HEK293 (cell line): Measurements from ENCODE around the gene CDH12.

Experiments used
- CTCF ChIA-PET: fragments of 350-600 bp; formaldehyde crosslinking; extraction: SDS; loops from one replicate; lab custom pipeline; 2021; ENCODE audit warnings: antibody characterized with exemption; lab: Yijun Ruan, JAX
- POLR2A ChIA-PET: fragments of 300-600 bp; formaldehyde crosslinking; extraction: SDS; loops from one replicate; lab custom pipeline; 2020; ENCODE audit warnings: antibody characterized with exemption, inconsistent platforms; lab: Yijun Ruan, JAX
- H3K27ac ChIP-seq: fragments of 200-500 bp; sonication (Bioruptor generic); 2 replicates; pipeline ENCODE4 v1.5.1; 2014; ENCODE audit warnings: low read depth, low read length, control low read depth, inconsistent platforms; ENCODE audit errors: extremely low read depth
- H3K36me3 ChIP-seq, 2 experiments: fragments of 200-500 bp in 1 of 2; sonication (Bioruptor generic) in 1 of 2; 1 replicate in 1 of 2; 2 replicates in 1 of 2; pipeline ENCODE4 v1.5.1; 2014 to 2017; ENCODE audit warnings: inconsistent platforms in 2 of 2, low read length in 2 of 2; ENCODE audit not compliant: control insufficient read depth in 2 of 2, insufficient read depth in 1 of 2
- H3K4me1 ChIP-seq: fragments of 200-500 bp; sonication (Bioruptor generic); 2 replicates; pipeline ENCODE4 v1.5.1; 2014; ENCODE audit warnings: mild to moderate bottlenecking, low read length, inconsistent platforms; ENCODE audit not compliant: control insufficient read depth, insufficient read depth
- H3K4me3 ChIP-seq: 2 replicates; pipeline ENCODE4 v1.5.1; 2011; ENCODE audit warnings: low read depth, mild to moderate bottlenecking, control low read depth, low read length, moderate library complexity
- H3K9me3 ChIP-seq: fragments of 200-500 bp; sonication (Bioruptor generic); 2 replicates; pipeline ENCODE4 v1.5.1; 2014; ENCODE audit warnings: low read depth, low read length, inconsistent platforms; ENCODE audit not compliant: control insufficient read depth, insufficient read depth
- EGR2 ChIP-seq: fragments of 450-650 bp; formaldehyde crosslinking; IDR thresholded peaks from 2 replicates; pipeline ENCODE4 v1.5.1; 2016; ENCODE audit warnings: low read depth, missing biosample characterization, missing genetic modification characterization
- KLF16 ChIP-seq: fragments of 450-650 bp; formaldehyde crosslinking; IDR thresholded peaks from 2 replicates; pipeline ENCODE4 v1.5.1; 2017; ENCODE audit warnings: missing biosample characterization, missing genetic modification characterization
- MEIS1 ChIP-seq: sonication (generic); formaldehyde crosslinking; IDR thresholded peaks from 2 replicates; pipeline ENCODE4 v1.8.1; 2022; ENCODE audit warnings: missing genetic modification reagents, mild to moderate bottlenecking, borderline replicate concordance
- ZBTB49 ChIP-seq: fragments of 450-650 bp; formaldehyde crosslinking; IDR thresholded peaks from 2 replicates; pipeline ENCODE4 v1.5.1; 2016; ENCODE audit warnings: missing biosample characterization, missing genetic modification characterization, low read depth
- ZBTB7A ChIP-seq: fragments of 450-650 bp; formaldehyde crosslinking; IDR thresholded peaks from 2 replicates; pipeline ENCODE4 v1.5.1; 2016; ENCODE audit warnings: low read depth, missing biosample characterization, missing genetic modification characterization
- ZEB2 ChIP-seq: fragments of 450-650 bp; formaldehyde crosslinking; IDR thresholded peaks from 2 replicates; pipeline ENCODE4 v1.5.1; 2016; ENCODE audit warnings: missing biosample characterization, missing genetic modification characterization
- ZNF10 ChIP-seq: fragments of 450-650 bp; formaldehyde crosslinking; IDR thresholded peaks from 2 replicates; pipeline ENCODE4 v1.5.1; 2017; ENCODE audit warnings: missing biosample characterization, missing genetic modification characterization
- ZNF202 ChIP-seq: fragments of 450-650 bp; formaldehyde crosslinking; IDR thresholded peaks from 2 replicates; pipeline ENCODE4 v1.5.1; 2016; ENCODE audit warnings: missing biosample characterization, missing genetic modification characterization, borderline replicate concordance
- ZNF37A ChIP-seq: fragments of 450-650 bp; IDR thresholded peaks from 2 replicates; pipeline ENCODE4 v1.5.1; 2018; ENCODE audit warnings: missing biosample characterization, missing genetic modification characterization
- ZNF433 ChIP-seq: fragments of 450-650 bp; formaldehyde crosslinking; IDR thresholded peaks from 2 replicates; pipeline ENCODE4 v1.5.1; 2016; ENCODE audit warnings: missing biosample characterization, missing genetic modification characterization, low read depth
- ZNF48 ChIP-seq: fragments of 450-650 bp; formaldehyde crosslinking; IDR thresholded peaks from 2 replicates; pipeline ENCODE4 v1.5.1; 2016; ENCODE audit warnings: missing biosample characterization, missing genetic modification characterization
- ZNF560 ChIP-seq: fragments of 450-650 bp; formaldehyde crosslinking; IDR thresholded peaks from 2 replicates; pipeline ENCODE4 v1.5.1; 2017; ENCODE audit warnings: missing biosample characterization, missing genetic modification characterization, borderline replicate concordance
- ZNF571 ChIP-seq: fragments of 450-650 bp; formaldehyde crosslinking; IDR thresholded peaks from 2 replicates; pipeline ENCODE4 v1.5.0; 2017; ENCODE audit warnings: missing biosample characterization, missing genetic modification characterization
- ZNF585B ChIP-seq: fragments of 450-650 bp; formaldehyde crosslinking; IDR thresholded peaks from 2 replicates; pipeline ENCODE4 v1.5.1; 2016; ENCODE audit warnings: missing biosample characterization, missing genetic modification characterization
- ZNF626 ChIP-seq: fragments of 450-650 bp; sonication (Bioruptor Pico); formaldehyde crosslinking; IDR thresholded peaks from 2 replicates; pipeline ENCODE4 v1.5.1; 2018; ENCODE audit warnings: missing biosample characterization, missing genetic modification characterization, inconsistent platforms
- ZNF658 ChIP-seq: fragments of 450-650 bp; formaldehyde crosslinking; IDR thresholded peaks from 2 replicates; pipeline ENCODE4; 2016; ENCODE audit warnings: missing biosample characterization, missing genetic modification characterization
- ZNF660 ChIP-seq: fragments of 450-650 bp; IDR thresholded peaks from 2 replicates; pipeline ENCODE4 v1.5.1; 2018; ENCODE audit warnings: missing biosample characterization, mild to moderate bottlenecking, missing genetic modification characterization
- ZNF792 ChIP-seq: fragments of 450-650 bp; formaldehyde crosslinking; IDR thresholded peaks from 2 replicates; pipeline ENCODE4 v1.5.1; 2016; ENCODE audit warnings: missing biosample characterization, missing genetic modification characterization
- ZNF830 ChIP-seq: fragments of 450-650 bp; IDR thresholded peaks from 2 replicates; pipeline ENCODE4 v1.5.0; 2018; ENCODE audit warnings: missing biosample characterization, missing genetic modification characterization, low read depth, mild to moderate bottlenecking, moderate library complexity
- ZSCAN5A ChIP-seq: fragments of 450-650 bp; formaldehyde crosslinking; IDR thresholded peaks from 2 replicates; pipeline ENCODE4 v1.5.1; 2016; ENCODE audit warnings: missing biosample characterization, missing genetic modification characterization
- ZXDB ChIP-seq: fragments of 450-650 bp; formaldehyde crosslinking; IDR thresholded peaks from 2 replicates; pipeline ENCODE4 v1.5.1; 2016; ENCODE audit warnings: missing biosample characterization, missing genetic modification characterization
- TF ChIP-seq, protein P1 (sequence below): fragments of 450-650 bp; formaldehyde crosslinking; IDR thresholded peaks from 2 replicates; pipeline ENCODE4 v1.5.1; 2016; ENCODE audit warnings: missing biosample characterization, missing genetic modification characterization
- TF ChIP-seq, protein P2 (sequence below): fragments of 450-650 bp; formaldehyde crosslinking; IDR thresholded peaks from 2 replicates; pipeline ENCODE4 v1.5.1; 2017; ENCODE audit warnings: missing biosample characterization, missing genetic modification characterization
- TF ChIP-seq, protein P3 (sequence below): fragments of 450-650 bp; formaldehyde crosslinking; IDR thresholded peaks from 2 replicates; pipeline ENCODE4 v1.5.1; 2017; ENCODE audit warnings: missing biosample characterization, mild to moderate bottlenecking, missing genetic modification characterization, moderate library complexity

CDH12 gene

DNA sequence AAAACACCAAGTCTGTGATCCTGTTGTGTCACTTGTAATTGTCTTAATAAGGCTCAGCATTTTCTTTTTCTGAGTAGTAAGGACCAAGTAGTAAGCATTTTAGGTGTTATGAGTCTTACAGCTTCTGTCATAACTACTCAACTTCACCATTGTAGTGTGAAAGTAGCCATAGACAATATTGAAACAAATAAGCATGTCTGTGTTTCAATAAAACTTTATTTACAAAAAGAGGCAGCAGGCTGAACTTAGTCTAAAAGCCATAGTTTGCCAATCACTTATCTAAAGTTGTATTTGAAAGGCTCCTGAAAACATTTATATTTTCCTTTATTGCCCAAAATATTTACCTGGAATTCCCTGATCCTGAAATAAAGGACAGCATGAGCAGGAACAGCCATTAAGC is 796.1 kb downstream of the CDH12 start (continued):
- TF ChIP-seq MEIS1 (no peak), KLF16 (tag by site-specific recombination) (no peak), ZNF202 (tag by site-specific recombination) (no peak), ZBTB7A (tag by site-specific recombination) (no peak), ZNF571 (tag by site-specific recombination) (no peak), ZNF37A (tag by site-specific recombination) (no peak), ZNF48 (tag by site-specific recombination) (no peak)
- TF ChIP-seq, protein P1, sequence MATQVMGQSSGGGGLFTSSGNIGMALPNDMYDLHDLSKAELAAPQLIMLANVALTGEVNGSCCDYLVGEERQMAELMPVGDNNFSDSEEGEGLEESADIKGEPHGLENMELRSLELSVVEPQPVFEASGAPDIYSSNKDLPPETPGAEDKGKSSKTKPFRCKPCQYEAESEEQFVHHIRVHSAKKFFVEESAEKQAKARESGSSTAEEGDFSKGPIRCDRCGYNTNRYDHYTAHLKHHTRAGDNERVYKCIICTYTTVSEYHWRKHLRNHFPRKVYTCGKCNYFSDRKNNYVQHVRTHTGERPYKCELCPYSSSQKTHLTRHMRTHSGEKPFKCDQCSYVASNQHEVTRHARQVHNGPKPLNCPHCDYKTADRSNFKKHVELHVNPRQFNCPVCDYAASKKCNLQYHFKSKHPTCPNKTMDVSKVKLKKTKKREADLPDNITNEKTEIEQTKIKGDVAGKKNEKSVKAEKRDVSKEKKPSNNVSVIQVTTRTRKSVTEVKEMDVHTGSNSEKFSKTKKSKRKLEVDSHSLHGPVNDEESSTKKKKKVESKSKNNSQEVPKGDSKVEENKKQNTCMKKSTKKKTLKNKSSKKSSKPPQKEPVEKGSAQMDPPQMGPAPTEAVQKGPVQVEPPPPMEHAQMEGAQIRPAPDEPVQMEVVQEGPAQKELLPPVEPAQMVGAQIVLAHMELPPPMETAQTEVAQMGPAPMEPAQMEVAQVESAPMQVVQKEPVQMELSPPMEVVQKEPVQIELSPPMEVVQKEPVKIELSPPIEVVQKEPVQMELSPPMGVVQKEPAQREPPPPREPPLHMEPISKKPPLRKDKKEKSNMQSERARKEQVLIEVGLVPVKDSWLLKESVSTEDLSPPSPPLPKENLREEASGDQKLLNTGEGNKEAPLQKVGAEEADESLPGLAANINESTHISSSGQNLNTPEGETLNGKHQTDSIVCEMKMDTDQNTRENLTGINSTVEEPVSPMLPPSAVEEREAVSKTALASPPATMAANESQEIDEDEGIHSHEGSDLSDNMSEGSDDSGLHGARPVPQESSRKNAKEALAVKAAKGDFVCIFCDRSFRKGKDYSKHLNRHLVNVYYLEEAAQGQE (tag by site-specific recombination) = no peak

- Histone ChIP-seq H3K4me1 (no peaks in the 10 kb centered on the region), H3K9me3 (no peaks in the 10 kb centered on the region), H3K36me3 (no peaks in the 10 kb centered on the region), H3K4me3 (no peak overlapping the region), H3K27ac (no peak overlapping the region)
- ChIA-PET POLR2A (no interaction called here), CTCF (no interaction called here)
- TF ChIP-seq ZNF560 (tag by site-specific recombination) (no peak), EGR2 (no peak), ZNF433 (tag by site-specific recombination) (no peak), ZSCAN5A (tag by site-specific recombination) (no peak), ZNF658 (tag by site-specific recombination) (no peak), ZXDB (no peak), ZEB2 (tag by site-specific recombination) (no peak), ZNF626 (tag by site-specific recombination) (no peak), ZNF830 (tag by site-specific recombination) (no peak), ZNF660 (tag by site-specific recombination) (no peak), ZNF585B (tag by site-specific recombination) (no peak)
These were observed 796.5 kb downstream of the CDH12 start for GRCh38 chr5:22056601-22057000.

DNA sequence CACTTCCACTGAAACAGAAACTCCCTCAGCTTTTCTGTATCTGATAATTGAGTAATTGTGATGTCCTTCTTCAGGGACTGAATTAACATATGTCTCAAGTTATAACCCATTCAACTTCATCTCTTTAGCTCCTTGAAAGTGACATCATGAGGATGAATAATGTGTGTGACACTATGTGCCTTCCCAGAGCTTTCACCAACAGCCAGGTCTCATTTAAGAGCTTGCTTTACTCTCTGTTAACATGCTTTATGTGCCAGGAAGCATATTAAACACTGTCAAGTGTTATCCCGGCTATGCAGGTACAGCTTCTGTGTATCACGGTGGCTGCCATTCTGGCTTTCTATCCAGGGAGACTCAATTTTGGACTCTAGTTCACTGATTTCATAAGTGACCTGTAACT is 799.9 kb downstream of the CDH12 start:
- CTCF ChIA-PET = no interaction called here
- no peak overlapping the region for H3K27ac ChIP-seq

More for the DNA sequence above, 799.9 kb downstream of the CDH12 start:
- Histone ChIP-seq H3K36me3 (no peaks in the 10 kb centered on the region), H3K4me1 (no peaks in the 10 kb centered on the region)
- no peak for TF ChIP-seq ZBTB49 (tag by site-specific recombination)
- TF ChIP-seq, protein P2, sequence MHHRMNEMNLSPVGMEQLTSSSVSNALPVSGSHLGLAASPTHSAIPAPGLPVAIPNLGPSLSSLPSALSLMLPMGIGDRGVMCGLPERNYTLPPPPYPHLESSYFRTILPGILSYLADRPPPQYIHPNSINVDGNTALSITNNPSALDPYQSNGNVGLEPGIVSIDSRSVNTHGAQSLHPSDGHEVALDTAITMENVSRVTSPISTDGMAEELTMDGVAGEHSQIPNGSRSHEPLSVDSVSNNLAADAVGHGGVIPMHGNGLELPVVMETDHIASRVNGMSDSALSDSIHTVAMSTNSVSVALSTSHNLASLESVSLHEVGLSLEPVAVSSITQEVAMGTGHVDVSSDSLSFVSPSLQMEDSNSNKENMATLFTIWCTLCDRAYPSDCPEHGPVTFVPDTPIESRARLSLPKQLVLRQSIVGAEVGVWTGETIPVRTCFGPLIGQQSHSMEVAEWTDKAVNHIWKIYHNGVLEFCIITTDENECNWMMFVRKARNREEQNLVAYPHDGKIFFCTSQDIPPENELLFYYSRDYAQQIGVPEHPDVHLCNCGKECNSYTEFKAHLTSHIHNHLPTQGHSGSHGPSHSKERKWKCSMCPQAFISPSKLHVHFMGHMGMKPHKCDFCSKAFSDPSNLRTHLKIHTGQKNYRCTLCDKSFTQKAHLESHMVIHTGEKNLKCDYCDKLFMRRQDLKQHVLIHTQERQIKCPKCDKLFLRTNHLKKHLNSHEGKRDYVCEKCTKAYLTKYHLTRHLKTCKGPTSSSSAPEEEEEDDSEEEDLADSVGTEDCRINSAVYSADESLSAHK (tag by site-specific recombination) = no peak
- TF ChIP-seq, protein P3, sequence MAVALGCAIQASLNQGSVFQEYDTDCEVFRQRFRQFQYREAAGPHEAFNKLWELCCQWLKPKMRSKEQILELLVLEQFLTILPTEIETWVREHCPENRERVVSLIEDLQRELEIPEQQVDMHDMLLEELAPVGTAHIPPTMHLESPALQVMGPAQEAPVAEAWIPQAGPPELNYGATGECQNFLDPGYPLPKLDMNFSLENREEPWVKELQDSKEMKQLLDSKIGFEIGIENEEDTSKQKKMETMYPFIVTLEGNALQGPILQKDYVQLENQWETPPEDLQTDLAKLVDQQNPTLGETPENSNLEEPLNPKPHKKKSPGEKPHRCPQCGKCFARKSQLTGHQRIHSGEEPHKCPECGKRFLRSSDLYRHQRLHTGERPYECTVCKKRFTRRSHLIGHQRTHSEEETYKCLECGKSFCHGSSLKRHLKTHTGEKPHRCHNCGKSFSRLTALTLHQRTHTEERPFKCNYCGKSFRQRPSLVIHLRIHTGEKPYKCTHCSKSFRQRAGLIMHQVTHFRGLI (tag by site-specific recombination) = no peak
- no peak for TF ChIP-seq ZNF10
- no peak for TF ChIP-seq ZNF560 (tag by site-specific recombination)
- no peak for TF ChIP-seq ZNF792 (tag by site-specific recombination)
- TF ChIP-seq, all 188 proteins: peak for 0
- no peaks in the 10 kb centered on the region for H3K9me3 ChIP-seq
- POLR2A ChIA-PET = no interaction called here
- H3K4me3 ChIP-seq = no peak overlapping the region
